Measurements from ENCODE around the gene FANCC. TPM values are rescaled to one million over a fixed set of nuclear protein-coding genes. Genes with fewer than 3 reads are reported as not detected.

FANCC gene
- polyA plus RNA-seq, 1 of the 3 experiments (the other 2 are of a cell fraction) = 3.5 TPM

DNA sequence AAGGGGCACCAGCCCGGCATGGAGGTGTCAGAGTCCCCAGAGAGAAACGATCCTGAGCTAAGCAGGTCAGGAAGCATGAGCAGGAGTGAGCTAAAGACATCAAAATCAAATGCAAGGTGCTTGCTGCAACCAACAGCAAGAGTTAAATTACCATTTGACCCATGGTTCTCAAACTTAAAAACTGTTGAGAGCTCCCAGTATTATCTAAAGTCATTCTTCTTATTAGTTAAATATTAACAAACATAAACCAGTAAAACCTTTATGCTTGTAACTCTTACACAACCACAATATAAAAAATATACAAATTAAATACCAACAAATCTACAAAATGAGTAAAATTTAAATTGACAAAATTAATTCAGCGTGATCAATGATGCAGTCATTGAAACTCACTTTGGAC lies 51.5 kb downstream of the FANCC start:
- Histone ChIP-seq H3K79me2 (ENCODE audit: insufficient read depth) (no peaks in the 10 kb centered on the region), H3F3A (replicated peaks; ENCODE audit: insufficient read depth) (no peaks in the 10 kb centered on the region), H3K9me2 (no peaks in the 10 kb centered on the region), H4K20me1 (ENCODE audit: insufficient read depth) (no peaks in the 10 kb centered on the region), H2AFZ (ENCODE audit: low read depth) (no peak overlapping the region), H3K4me1 (ENCODE audit: control insufficient read depth in 1 of 2, insufficient read depth in 2 of 2, low read depth in 1 of 2, low read length in 1 of 2) (peaks cover 0 to 33% of the 10 kb centered on the region in 2 experiments; a peak in 2 of 4 replicates), H3K4me2 (no peak overlapping the region), H3K27me3 (ENCODE audit: insufficient read depth) (no peaks in the 10 kb centered on the region), H3K9me3 (no peaks in the 10 kb centered on the region), H3K9ac (no peak overlapping the region), H3K4me3 (ENCODE audit: low read depth in 2 of 2, low read length in 1 of 2) (no peak overlapping the region), H3K27ac (ENCODE audit: low read depth in 2 of 2, low read length in 1 of 2) (no peak overlapping the region; a peak in 1 of 4 replicates), H3K36me3 (replicated peaks in 1 of 2; ENCODE audit: control insufficient read depth in 1 of 2, insufficient read depth in 2 of 2, low read length in 1 of 2) (no peaks in the 10 kb centered on the region)
- TF ChIP-seq RFX5 (IDR thresholded peaks at IDR 0.05; ENCODE audit: low read length) (no peak), POLR2AphosphoS5 (IDR thresholded peaks at IDR 0.05; ENCODE audit: low read depth, low read length) (no peak), MXI1 (IDR thresholded peaks at IDR 0.05; ENCODE audit: low read depth, low read length) (no peak), TCF12 (IDR thresholded peaks at IDR 0.05) (no peak), FOSL2 (IDR thresholded peaks at IDR 0.05; ENCODE audit: borderline replicate concordance, low read depth) (no peak)
- TF ChIP-seq, protein P1, sequence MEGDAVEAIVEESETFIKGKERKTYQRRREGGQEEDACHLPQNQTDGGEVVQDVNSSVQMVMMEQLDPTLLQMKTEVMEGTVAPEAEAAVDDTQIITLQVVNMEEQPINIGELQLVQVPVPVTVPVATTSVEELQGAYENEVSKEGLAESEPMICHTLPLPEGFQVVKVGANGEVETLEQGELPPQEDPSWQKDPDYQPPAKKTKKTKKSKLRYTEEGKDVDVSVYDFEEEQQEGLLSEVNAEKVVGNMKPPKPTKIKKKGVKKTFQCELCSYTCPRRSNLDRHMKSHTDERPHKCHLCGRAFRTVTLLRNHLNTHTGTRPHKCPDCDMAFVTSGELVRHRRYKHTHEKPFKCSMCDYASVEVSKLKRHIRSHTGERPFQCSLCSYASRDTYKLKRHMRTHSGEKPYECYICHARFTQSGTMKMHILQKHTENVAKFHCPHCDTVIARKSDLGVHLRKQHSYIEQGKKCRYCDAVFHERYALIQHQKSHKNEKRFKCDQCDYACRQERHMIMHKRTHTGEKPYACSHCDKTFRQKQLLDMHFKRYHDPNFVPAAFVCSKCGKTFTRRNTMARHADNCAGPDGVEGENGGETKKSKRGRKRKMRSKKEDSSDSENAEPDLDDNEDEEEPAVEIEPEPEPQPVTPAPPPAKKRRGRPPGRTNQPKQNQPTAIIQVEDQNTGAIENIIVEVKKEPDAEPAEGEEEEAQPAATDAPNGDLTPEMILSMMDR (IDR thresholded peaks at IDR 0.05) = no peak
- ChIA-PET POLR2A (no interaction called here), CTCF (interaction anchor here (0.8 to 2.9 kb wide), 9 partner anchors 135 to 952 kb away, joined by 3 to 18 read pairs (median 4); no protein-coding TSS in a partner anchor)
- 63% methylated on average over 3 of the region's 3 CpGs for WGBS (ENCODE audit: low lambda C conversion rate)
- DNase-seq = no peak

DNA sequence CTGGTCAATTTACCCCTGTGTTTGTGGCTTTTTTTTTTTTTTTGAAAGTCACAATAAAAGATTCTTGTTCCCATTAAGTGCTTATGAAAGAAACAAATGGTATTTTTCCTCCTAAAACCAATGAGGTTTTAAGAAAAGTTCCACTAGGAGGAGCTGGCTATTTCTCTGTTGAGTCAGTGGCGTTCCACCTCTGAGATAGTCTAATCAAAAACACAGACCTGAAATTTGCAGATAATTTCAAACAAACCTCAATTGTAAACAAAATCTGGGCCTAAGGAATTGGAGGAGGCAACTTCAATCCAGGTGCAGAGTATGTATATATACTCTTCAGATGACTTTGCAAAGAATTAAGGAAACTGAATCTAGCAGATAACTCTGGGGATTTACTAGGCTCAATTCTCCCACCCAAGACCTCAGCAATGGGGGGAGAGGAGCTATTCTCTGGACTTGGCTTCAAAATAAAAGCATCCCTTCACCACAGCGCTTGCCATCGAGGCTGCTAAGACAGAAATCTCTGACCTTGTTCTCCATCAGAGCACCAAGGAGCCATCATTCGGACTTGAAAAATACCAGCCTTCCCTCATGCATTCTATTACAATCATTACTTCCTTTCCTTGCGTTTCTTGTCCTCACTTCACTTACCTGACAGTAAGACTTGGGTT lies 52.4 kb downstream of the FANCC start:
- H3F3A ChIP-seq (replicated peaks; ENCODE audit: insufficient read depth) = no peaks in the 10 kb centered on the region
- 72% methylated on average over 5 of the region's 5 CpGs for WGBS (ENCODE audit: low lambda C conversion rate)
- DNase-seq = no peak

More for the DNA sequence above, 52.4 kb downstream of the FANCC start:
- TF ChIP-seq NRF1 (IDR thresholded peaks at IDR 0.05; ENCODE audit: low read depth, low read length) (no peak), RAD21 (IDR thresholded peaks at IDR 0.05; ENCODE audit: low read length) (peak; percentile 65), POLR2AphosphoS5 (IDR thresholded peaks at IDR 0.05; ENCODE audit: low read depth, low read length) (no peak), SMC3 (IDR thresholded peaks at IDR 0.05; ENCODE audit: low read depth, low read length) (peak; percentile 21), NFIC (IDR thresholded peaks at IDR 0.05; ENCODE audit: borderline replicate concordance) (no peak), FOXM1 (IDR thresholded peaks at IDR 0.05; ENCODE audit: low read depth) (no peak), TCF12 (IDR thresholded peaks at IDR 0.05) (peak; percentile 27; the same call in 1 of the 2 replicates), CHD2 (IDR thresholded peaks at IDR 0.05; ENCODE audit: low read length, partially characterized antibody) (no peak)
- TF ChIP-seq, protein P1 (IDR thresholded peaks at IDR 0.05) = peak; percentile 55
- Histone ChIP-seq H3K27me3 (ENCODE audit: insufficient read depth) (no peaks in the 10 kb centered on the region), H3K9ac (no peak overlapping the region), H2AFZ (ENCODE audit: low read depth) (no peak overlapping the region; the same call in 1 of the 2 replicates), H3K4me2 (no peak overlapping the region), H3K4me1 (ENCODE audit: control insufficient read depth in 1 of 2, insufficient read depth in 2 of 2, low read depth in 1 of 2, low read length in 1 of 2) (peaks cover 0 to 27% of the 10 kb centered on the region in 2 experiments; a peak in 2 of 4 replicates), H3K9me3 (no peaks in the 10 kb centered on the region), H3K9me2 (no peaks in the 10 kb centered on the region), H3K4me3 (ENCODE audit: low read depth in 2 of 2, low read length in 1 of 2) (no peak overlapping the region), H3K36me3 (replicated peaks in 1 of 2; ENCODE audit: control insufficient read depth in 1 of 2, insufficient read depth in 2 of 2, low read length in 1 of 2) (no peaks in the 10 kb centered on the region), H3K27ac (ENCODE audit: low read depth in 2 of 2, low read length in 1 of 2) (peak overlapping the region in 1 of 2 experiments; percentile 53; a peak in 2 of 4 replicates), H3K79me2 (ENCODE audit: insufficient read depth) (no peaks in the 10 kb centered on the region), H4K20me1 (ENCODE audit: insufficient read depth) (no peaks in the 10 kb centered on the region)
- ChIA-PET CTCF (interaction anchor here (0.7 to 2.9 kb wide), 14 partner anchors 14 to 953 kb away, joined by 3 to 18 read pairs (median 4); no protein-coding TSS in a partner anchor), POLR2A (interaction anchor here (0.7 kb wide), 1 partner anchor 456 kb away, joined by 3 read pairs; no protein-coding TSS in a partner anchor)
